HG02973 (cell line): ENCODE measurements around the gene E2F4.
A peak's percentile ranks its signal among the peaks of the same experiment; 100 is the strongest.

Experiments
- ATAC-seq: cut with Tn5 transposase; IDR thresholded peaks from one replicate; pipeline ENCODE4 v1.9.1; 2021; ENCODE audit warnings: moderate library complexity; ENCODE audit not compliant: unreplicated experiment

E2F4 gene

GRCh38 chr16:67247192-67248072 lies 55.5 kb downstream of the E2F4 start, which contains the start of gene FHOD1:
Gene FHOD1, minus strand, starts transcription at chr16:67247481. Its CDS starts 71 bp downstream, at chr16:67247410.
- ATAC-seq = peak; percentile 44

- no peak for ATAC-seq
Observed at GRCh38 chr16:67248073-67248400, 56.1 kb downstream of the E2F4 start.
